Left renal cortex interstitium (tissue), 4 donors: ENCODE results near the gene CYP4B1. TPM values are rescaled to one million over a fixed set of nuclear protein-coding genes. Genes with fewer than 3 reads are reported as not detected.
"Not testable (repeated sequence)": the region's sequence is repeated elsewhere in the genome, so short reads cannot be mapped to it uniquely, and the experiment has no call there.

Experiments
- DNase-seq, 4 donors: peaks; one replicate each; pipeline ENCODE4 v3.0.0-alpha.2; 2013; ENCODE audit warnings: low read depth in 4 of 4, low spot score in 2 of 4, missing footprints in 1 of 4
- polyA plus RNA-seq, 4 donors: library from polyadenylated mRNA; unstranded; fragments of 120-200 nt; gene quantifications; one replicate each; pipeline ENCODE4 v1.2.1, GENCODE V29; 2013; ENCODE audit not compliant: insufficient read length in 4 of 4

CYP4B1 gene
- polyA plus RNA-seq, 4 donors: 1.4 to 2.9 (median 2.1) TPM

GRCh38 chr1:46812996-46813857, 14.4 kb downstream of the CYP4B1 start:
- no peak for DNase-seq

- DNase-seq: no peak
These were observed 15.1 kb downstream of the CYP4B1 start for GRCh38 chr1:46813858-46814396.

- DNase-seq: no peak
These were observed 16.3 kb downstream of the CYP4B1 start for GRCh38 chr1:46815133-46815532.

- DNase-seq: no peak
These were observed 18.1 kb downstream of the CYP4B1 start for GRCh38 chr1:46816930-46817329.

GRCh38 chr1:46817814-46818213, 19.0 kb downstream of the CYP4B1 start:
- DNase-seq: no peak

- DNase-seq: no peak
These were observed 19.7 kb downstream of the CYP4B1 start for GRCh38 chr1:46818591-46818990.

- DNase-seq: no peak
These were observed 20.5 kb downstream of the CYP4B1 start for GRCh38 chr1:46819335-46819734.

- DNase-seq: no peak
These were observed 21.2 kb downstream of the CYP4B1 start for GRCh38 chr1:46820076-46820475.

- no peak for DNase-seq
These were observed 21.8 kb downstream of the CYP4B1 start for GRCh38 chr1:46820560-46821060.

GRCh38 chr1:46822248-46822826, 23.5 kb downstream of the CYP4B1 start:
- no peak for DNase-seq

GRCh38 chr1:46823151-46823550, 24.3 kb downstream of the CYP4B1 start:
- DNase-seq: no peak

- DNase-seq: not testable (repeated sequence)
These were observed 28.0 kb downstream of the CYP4B1 start for GRCh38 chr1:46826892-46827291.

GRCh38 chr1:46830665-46831322, 31.9 kb downstream of the CYP4B1 start:
- DNase-seq: no peak

- not testable (repeated sequence) for DNase-seq
These were observed 36.6 kb downstream of the CYP4B1 start for GRCh38 chr1:46835469-46835868.

- DNase-seq: not testable (repeated sequence)
These were observed 47.5 kb downstream of the CYP4B1 start for GRCh38 chr1:46846386-46846785.

- not testable (repeated sequence) for DNase-seq
These were observed 58.8 kb downstream of the CYP4B1 start for GRCh38 chr1:46857660-46858065.

- DNase-seq: no peak
These were observed 63.5 kb downstream of the CYP4B1 start for GRCh38 chr1:46862348-46862747.
